Activated CD8-positive, alpha-beta memory T cell treated with anti-CD3 and anti-CD28 coated beads, Interleukin-2, amount 50 U/mL, for 1 hour (primary cell): ENCODE measurements around the gene CFAP221.

Experiments used
- DNase-seq: peaks from one replicate; pipeline ENCODE4 v3.0.0-alpha.2; 2020; ENCODE audit errors: extremely low read depth

Gene CFAP221

DNA sequence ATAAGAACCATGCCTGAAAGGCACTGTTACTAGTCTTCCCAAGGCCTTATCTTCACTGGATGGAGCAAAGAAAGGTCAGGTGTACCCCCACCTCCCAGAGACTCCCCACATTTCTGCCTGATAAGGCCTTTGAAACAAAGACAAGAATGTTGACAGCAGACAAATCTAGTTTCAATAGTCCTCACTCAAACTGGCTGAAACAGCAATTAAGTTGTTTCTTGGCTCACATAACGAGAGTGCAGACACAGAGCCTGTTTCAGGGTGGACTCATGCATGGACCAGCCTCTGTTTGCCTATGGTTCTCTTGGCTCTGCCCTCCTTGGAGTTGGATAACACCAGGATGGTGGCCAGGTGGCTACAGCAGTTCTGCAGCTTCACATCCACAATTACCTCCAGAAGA, 7.5 kb upstream of the CFAP221 start:
- no peak for DNase-seq

- DNase-seq, result no peak
Measured at GRCh38 chr2:119537792-119538191, 6.5 kb upstream of the CFAP221 start.

DNA sequence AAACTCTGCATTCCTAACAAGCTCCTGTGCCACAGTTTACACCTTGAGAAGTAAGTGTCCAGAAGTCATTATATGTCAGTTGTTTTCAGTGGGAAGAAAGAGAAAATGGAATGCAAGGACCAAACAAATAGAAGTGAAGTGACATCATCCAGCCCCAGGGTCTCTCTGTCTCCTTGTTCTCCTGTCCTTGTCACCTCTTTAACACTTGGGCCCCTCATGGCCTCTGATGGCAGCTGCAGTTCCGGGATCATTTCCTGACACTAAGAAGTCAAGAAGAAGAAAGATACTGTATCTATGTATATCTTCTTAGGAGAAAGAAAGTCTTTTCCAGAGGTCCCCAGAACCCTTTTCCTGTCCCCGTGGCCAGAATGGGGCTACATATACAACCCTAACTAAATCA, 2.8 kb upstream of the CFAP221 start:
- no peak for DNase-seq

DNA sequence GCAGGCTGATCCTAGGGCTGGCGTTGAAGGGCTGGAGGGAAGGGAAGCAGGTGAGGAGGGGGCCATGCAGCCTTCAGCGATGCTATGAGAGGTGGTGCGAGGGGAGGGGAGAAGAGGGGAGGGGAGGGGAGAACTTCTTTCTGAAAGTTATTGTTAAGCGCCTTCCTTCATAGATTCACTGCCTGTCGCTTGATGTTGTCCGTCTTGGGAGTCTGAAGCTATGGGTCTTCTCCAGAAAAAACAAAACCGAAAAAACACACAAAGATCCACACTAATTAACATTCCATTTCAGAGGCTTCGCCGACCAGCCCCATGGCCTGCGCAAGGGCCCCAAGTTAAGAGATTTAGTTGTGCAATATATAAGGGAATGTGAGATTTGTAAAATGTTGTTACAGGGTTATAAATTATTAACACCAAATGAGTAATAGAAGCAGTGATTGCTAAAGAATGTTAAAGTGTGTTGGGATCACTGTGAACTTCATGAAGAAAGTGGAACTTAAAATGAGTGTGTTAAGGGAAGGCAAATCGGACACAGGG, 758 bp downstream of the CFAP221 start:
- no peak for DNase-seq

- DNase-seq, result no peak
Measured at GRCh38 chr2:119545754-119546446, 1.7 kb downstream of the CFAP221 start.

DNA sequence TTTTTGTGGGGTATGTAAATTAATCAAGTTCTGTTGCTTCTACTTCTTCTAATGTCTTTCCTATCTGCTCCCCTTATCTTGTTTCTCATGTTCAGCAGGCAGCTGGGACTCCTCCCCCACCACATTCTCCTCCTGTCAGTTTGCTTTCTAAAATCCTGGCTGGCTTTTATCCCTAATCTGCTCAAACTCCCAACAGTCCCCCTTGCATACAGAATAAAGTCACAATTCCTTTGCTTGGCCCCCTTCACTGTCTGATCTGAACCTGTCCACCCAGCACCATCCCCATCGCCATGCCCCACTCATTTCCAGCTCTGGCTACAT, 2.2 kb downstream of the CFAP221 start:
- DNase-seq, result no peak

- no peak for DNase-seq
Measured at GRCh38 chr2:119548516-119549120, 4.4 kb downstream of the CFAP221 start.

DNA sequence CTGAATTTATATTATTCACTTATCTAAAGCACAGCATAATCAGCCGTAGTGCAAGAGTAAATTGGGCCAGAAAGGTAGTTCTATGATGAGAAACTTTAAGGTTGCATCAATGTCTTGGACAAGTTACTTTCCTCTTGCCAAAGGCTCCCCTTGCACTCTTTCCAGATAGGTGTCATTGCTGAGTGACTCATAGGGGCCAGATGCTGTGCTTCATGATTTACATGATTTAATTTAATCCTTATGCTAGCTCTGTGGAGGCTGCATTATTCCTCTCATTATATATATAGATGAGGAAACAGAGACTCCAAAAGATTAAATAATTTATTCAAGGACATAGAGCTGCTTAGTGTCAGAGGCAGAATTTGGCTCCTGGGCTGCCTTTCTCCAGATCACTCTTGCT, 5.0 kb downstream of the CFAP221 start:
- no peak for DNase-seq

GRCh38 chr2:119550346-119550745, 6.1 kb downstream of the CFAP221 start:
- DNase-seq, result no peak

GRCh38 chr2:119550856-119551255, 6.6 kb downstream of the CFAP221 start:
- no peak for DNase-seq

DNA sequence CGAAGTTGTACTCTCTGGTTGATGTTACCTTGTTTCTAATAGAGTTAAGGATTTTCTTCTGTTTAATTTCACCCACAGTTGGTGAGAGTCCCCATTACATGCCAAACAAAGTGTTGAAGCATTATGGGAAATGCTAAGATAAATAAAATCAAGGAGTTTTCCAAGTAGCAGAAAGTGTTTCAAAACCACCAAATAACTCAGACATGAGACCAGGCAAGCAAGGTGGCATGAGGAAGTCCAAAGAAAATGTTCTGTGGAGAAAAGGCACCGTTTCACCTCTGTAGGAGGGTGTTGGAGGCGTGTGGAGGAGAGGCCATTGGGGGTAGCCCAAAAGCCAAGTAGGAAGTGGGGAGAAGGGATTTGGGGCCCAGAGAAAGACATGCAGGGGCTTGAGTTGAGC, 8.7 kb downstream of the CFAP221 start:
- DNase-seq, result no peak

DNA sequence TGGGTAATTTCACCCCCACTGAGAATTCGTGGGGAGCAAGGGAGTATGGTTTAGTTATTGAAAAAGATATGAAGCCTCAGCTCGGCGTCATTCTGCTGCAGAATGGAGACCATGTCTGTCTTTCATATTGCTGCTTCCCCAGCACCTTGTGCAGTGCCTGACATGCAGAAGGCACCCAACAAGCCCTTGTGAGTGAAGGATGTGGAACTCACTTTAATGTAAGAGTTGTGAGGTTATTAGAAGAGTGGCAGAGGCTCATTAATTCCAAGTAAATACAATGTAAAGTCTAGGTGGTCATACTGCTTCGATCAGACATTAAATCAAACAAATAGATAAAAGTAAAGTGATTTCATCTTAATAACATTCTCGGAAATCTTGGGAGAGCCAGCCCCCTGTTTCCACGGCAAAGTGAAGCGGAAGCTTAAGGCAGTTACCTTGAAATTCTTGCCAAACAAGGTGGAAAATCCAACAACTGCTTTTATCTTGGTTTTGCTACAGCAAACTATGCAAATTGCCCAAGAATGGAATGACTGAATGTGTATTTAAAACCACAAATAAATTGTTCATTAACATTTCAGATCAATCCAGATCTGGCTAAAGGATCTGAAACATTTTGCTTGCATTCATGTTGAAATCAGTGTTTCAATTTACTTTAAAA, 9.6 kb downstream of the CFAP221 start:
- no peak for DNase-seq

GRCh38 chr2:119565481-119565880, 21.2 kb downstream of the CFAP221 start:
- DNase-seq, result no peak

- no peak for DNase-seq
Measured at GRCh38 chr2:119567292-119567691, 23.0 kb downstream of the CFAP221 start.

DNA sequence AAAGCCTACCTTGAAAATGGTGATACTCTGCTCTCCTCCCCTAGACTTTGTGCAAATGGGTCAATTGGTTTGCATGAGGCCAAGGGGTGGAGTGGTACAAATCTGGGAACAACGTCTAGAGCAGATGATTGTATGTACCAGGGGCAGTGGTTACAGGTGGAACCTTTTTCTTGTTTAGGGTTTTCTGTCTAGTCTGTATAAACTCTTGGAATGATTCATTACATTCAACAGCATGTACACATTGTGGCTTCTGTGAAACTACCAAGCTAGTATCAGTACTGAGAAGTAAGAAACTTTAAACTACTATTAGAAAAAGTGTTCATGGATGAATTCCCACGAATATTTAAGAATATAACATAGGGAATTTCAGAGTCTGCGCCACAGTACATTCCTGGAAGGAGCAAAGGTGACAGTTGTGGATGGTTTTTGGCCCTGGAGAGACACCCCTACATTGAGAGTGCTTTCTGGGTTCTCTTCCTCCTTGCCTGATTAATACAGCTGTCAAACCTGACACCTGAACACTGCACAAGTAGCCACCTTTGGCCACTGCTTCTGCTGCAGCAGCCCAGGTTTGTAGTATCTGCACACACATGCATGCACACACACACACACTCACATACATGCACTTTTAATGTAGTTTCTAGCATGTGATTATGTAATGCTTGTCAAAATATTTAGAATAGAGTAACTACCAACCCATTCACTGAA, 30.0 kb downstream of the CFAP221 start:
- DNase-seq, result no peak

DNA sequence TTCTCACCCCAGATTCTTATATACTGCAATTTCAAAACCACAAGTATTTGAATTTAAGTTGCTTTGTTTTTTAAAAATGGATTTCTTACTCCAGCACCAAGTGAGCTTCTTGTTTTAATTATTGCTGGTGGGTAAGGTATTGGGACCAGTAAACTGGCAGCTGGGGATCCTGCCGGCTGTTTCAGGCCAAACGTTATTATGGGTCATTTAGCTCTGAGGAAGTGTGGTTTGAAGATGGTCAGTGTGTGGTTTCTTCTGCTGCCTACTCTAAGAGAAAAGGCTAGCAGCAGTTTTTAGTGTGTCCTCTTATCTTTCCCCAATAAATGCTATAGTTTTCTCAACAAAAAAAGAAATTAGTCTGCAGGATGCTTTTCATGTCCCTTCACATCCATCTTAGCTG, 30.6 kb downstream of the CFAP221 start:
- no peak for DNase-seq

GRCh38 chr2:119575439-119575838, 31.2 kb downstream of the CFAP221 start:
- DNase-seq, result no peak

DNA sequence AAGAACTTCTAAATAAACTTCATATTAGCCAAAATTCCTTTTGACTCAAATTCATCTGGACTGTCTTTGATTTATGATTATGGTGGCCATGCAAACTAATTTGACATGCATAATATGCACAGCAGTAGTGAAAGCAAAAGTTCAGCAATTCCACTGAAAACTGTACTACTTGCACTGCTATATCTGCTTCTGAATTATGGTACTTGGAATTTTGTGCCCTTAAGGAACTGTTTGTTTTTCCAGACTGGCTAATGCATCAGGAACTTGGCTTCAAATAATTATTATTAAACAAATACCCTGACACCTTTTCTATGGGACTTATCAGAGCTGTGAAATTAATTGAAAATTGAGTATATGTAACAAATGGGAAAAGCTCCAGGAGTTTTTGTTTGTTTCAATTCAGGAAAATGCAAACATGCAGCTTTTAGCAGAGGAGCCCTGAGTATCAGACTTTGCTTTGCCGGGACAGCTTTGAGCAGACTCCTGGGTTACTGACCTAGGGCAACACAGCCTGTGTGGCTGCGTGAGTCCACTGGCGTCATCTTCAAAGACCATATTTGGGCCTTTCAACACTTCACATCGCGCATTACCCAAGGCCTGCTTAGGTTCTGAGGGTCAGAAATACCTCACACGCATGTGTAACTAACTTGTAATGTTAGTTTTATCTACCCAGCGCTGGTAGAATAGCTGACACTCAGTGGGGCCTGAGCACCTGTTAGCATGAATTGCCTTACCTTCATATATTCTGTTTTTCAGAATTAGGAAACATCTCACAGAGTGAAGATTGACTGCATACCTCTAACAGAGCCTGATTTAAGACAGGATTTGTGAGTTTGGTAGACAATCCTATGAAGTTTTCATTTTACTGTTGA, 35.4 kb downstream of the CFAP221 start:
- DNase-seq, result no peak

GRCh38 chr2:119580550-119581072, 36.4 kb downstream of the CFAP221 start:
- no peak for DNase-seq

- no peak for DNase-seq
Measured at GRCh38 chr2:119583291-119583690, 39.0 kb downstream of the CFAP221 start.

DNA sequence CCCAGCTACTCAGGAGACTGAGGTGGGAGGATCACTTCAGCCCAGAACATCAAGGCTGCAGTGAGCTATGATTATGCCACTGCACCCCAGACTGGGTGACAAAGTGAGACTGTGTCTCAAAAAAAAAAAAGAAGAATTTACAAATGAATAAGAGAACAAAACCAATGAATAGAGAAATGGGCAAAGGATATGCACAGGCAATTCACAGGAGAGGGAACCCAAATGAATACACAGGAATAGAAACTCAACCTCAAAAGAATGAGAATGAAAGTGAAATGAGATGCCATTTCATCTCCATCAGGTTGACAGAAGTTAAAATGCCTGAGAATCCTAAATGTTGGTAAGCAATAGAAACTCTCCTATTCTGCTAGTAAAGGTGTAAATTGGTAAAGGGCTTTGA, 40.2 kb downstream of the CFAP221 start:
- no peak for DNase-seq
